ENCODE results near the gene HOXC6.

DNA sequence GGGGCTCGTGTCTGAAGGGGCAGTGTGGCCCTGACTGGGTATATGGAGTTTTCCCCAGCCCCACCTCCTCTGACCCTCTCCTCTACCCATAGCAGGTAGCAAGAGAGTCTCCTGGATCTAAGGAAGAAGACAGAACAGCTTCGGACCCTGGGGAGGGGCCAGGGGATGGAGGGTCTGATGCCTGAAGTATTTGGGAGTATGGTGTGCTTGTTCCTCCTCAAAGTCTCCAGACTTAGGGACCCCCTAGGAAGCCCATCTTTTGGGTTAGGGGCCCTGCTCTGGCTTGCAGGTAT, 20.0 kb upstream of the HOXC6 start:
- TF ChIP-seq CTCF (IDR thresholded peaks at IDR 0.05) (no peak), EP300 (IDR thresholded peaks at IDR 0.05) (no peak), POLR2A (IDR thresholded peaks at IDR 0.05) (no peak)

Measured in tibial nerve (tissue), 4 donors.